GM21786 (cell line): ENCODE measurements around the gene MPHOSPH9.
A peak's percentile ranks its signal among the peaks of the same experiment; 100 is the strongest.
"Not testable (repeated sequence)": the region's sequence is repeated elsewhere in the genome, so short reads cannot be mapped to it uniquely, and the experiment has no call there.

Source experiments
- ATAC-seq: cut with Tn5 transposase; IDR thresholded peaks from one replicate; pipeline ENCODE4 v1.9.1; 2021; ENCODE audit not compliant: unreplicated experiment

Gene MPHOSPH9

GRCh38 chr12:123258593-123258992 lies 25.7 kb upstream of the MPHOSPH9 start:
- ATAC-seq, result no peak

GRCh38 chr12:123254853-123255446 lies 22.0 kb upstream of the MPHOSPH9 start:
- ATAC-seq, result no peak

GRCh38 chr12:123253641-123254459 lies 20.9 kb upstream of the MPHOSPH9 start:
- no peak for ATAC-seq

- not testable (repeated sequence) for ATAC-seq
Observed at GRCh38 chr12:123252365-123252764, 19.4 kb upstream of the MPHOSPH9 start.

- ATAC-seq, result no peak
Observed at GRCh38 chr12:123251403-123252076, 18.6 kb upstream of the MPHOSPH9 start.

GRCh38 chr12:123250471-123251383 lies 17.8 kb upstream of the MPHOSPH9 start:
- no peak for ATAC-seq

- not testable (repeated sequence) for ATAC-seq
Observed at GRCh38 chr12:123248996-123249741, 16.2 kb upstream of the MPHOSPH9 start.

- not testable (repeated sequence) for ATAC-seq
Observed at GRCh38 chr12:123248129-123248528, 15.2 kb upstream of the MPHOSPH9 start.

GRCh38 chr12:123245678-123246077 lies 12.7 kb upstream of the MPHOSPH9 start:
- ATAC-seq, result no peak

GRCh38 chr12:123243671-123244262 lies 10.8 kb upstream of the MPHOSPH9 start:
- no peak for ATAC-seq

- no peak for ATAC-seq
Observed at GRCh38 chr12:123242116-123242904, 9.4 kb upstream of the MPHOSPH9 start.

- ATAC-seq, result no peak
Observed at GRCh38 chr12:123238961-123239360, 6.0 kb upstream of the MPHOSPH9 start.

- no peak for ATAC-seq
Observed at GRCh38 chr12:123238330-123238682, 5.4 kb upstream of the MPHOSPH9 start.

- no peak for ATAC-seq
Observed at GRCh38 chr12:123237646-123238329, 4.8 kb upstream of the MPHOSPH9 start.

- peak; percentile 10 for ATAC-seq
Observed at GRCh38 chr12:123233505-123234308, 766 bp upstream of the MPHOSPH9 start.

- ATAC-seq, result no peak
Observed at GRCh38 chr12:123232472-123232806, 502 bp downstream of the MPHOSPH9 start.

GRCh38 chr12:123231931-123232330 lies 1.0 kb downstream of the MPHOSPH9 start:
- ATAC-seq, result no peak

GRCh38 chr12:123229051-123229450 lies 3.9 kb downstream of the MPHOSPH9 start:
- ATAC-seq, result no peak
